Heart left ventricle (tissue), 13 donors: ENCODE measurements around the gene TRMT44.

Experiments
- CTCF ChIP-seq, 12 donors: fragments of 200-600 bp; sonication (generic) in 4 of 12; IDR thresholded peaks; one replicate each; pipeline versions ENCODE4 v1.5.0 to v1.8.0; 2018 to 2022; ENCODE audit warnings: antibody characterized with exemption in 12 of 12, mild to moderate bottlenecking in 5 of 12
- POLR2A ChIP-seq, 2 donors: fragments of 450-650 bp; IDR thresholded peaks; one replicate each; pipeline ENCODE4 v1.6.1; 2017; ENCODE audit warnings: antibody characterized with exemption in 2 of 2, mild to moderate bottlenecking in 2 of 2, moderate library complexity in 2 of 2
- donor health status: ischemic (EF 13 %, LVEDD 7.1; RV severe dilation, severe dysfunction).
- donor health status: DM: no; HTN: yes; CAD: no.
- donor health status: DM: no; HTN: no; CAD: no.
- donor health status: ischemic (EF 25% LVEDD 6.9; RV normal size, moderate dysfunction).
- donor health status: ischemic (EF 25% LVEDD 5.7; RV mildly dilated, moderate dysfunction).
- donor health status: ischemic (EF 35%, LVEDD 5.7; RV mildly dilated, moderate dysfunction).
- donor health status: nonischemic (EF 11% LVEDD 7.7; RV severe dilation, severe dysfunction).
- donor health status: DM: yes; HTN: yes; CAD: no.
- donor health status: PGD.
- donor health status: ischemic (EF 29% LVEDD 5.4; RV normal size, mild dysfunction).
- donor health status: nonischemic (EF 23%, LVEDD 6.1; RV moderate dilation, normal function).

GRCh38 chr4:8439168-8439567 lies 1.4 kb upstream of the TRMT44 start:
- TF ChIP-seq CTCF (IDR thresholded peaks at IDR 0.05) (no peak), POLR2A (IDR thresholded peaks at IDR 0.05) (no peak)
